Smooth muscle cell (in vitro differentiated cells): ENCODE data around the gene C1orf141. TPM values are rescaled to one million over a fixed set of nuclear protein-coding genes. Genes with fewer than 3 reads are reported as not detected.

Experiments
- DNase-seq: peaks from one replicate; lab custom pipeline; 2025; ENCODE audit not compliant: unreplicated experiment; lab: John Stamatoyannopoulos, UW
- H2AFZ ChIP-seq: fragments of 200-600 bp; sonication (generic); 2 replicates; pipeline ENCODE4 v1.6.0; 2016; ENCODE audit warnings: antibody characterized with exemption, low read depth, mild to moderate bottlenecking
- H3F3A ChIP-seq: fragments of 200-600 bp; sonication (generic); 2 replicates; pipeline ENCODE4 v1.6.0; 2017; ENCODE audit warnings: antibody characterized with exemption, low read depth
- H3K27ac ChIP-seq: fragments of 200-600 bp; sonication (generic); 2 replicates; pipeline ENCODE4 v1.5.1; 2016; ENCODE audit warnings: low read depth, mild to moderate bottlenecking
- H3K27me3 ChIP-seq: fragments of 200-600 bp; sonication (generic); 2 replicates; pipeline ENCODE4 v1.6.1; 2016; ENCODE audit warnings: low read depth, mild to moderate bottlenecking
- H3K36me3 ChIP-seq: fragments of 200-600 bp; sonication (generic); 2 replicates; pipeline ENCODE4 v1.5.1; 2016; ENCODE audit warnings: low read depth
- H3K4me1 ChIP-seq: fragments of 200-600 bp; sonication (generic); 2 replicates; pipeline ENCODE4 v1.5.1; 2016; ENCODE audit warnings: low read depth
- H3K4me2 ChIP-seq: fragments of 200-600 bp; sonication (generic); 2 replicates; pipeline ENCODE4 v1.6.0; 2016; ENCODE audit warnings: mild to moderate bottlenecking
- H3K4me3 ChIP-seq: fragments of 200-600 bp; sonication (generic); 2 replicates; pipeline ENCODE4 v1.5.1; 2016; ENCODE audit warnings: mild to moderate bottlenecking
- H3K79me2 ChIP-seq: fragments of 200-600 bp; sonication (generic); 2 replicates; pipeline ENCODE4 v1.6.0; 2016; ENCODE audit warnings: low read depth, mild to moderate bottlenecking
- H3K9ac ChIP-seq: fragments of 200-600 bp; sonication (generic); 2 replicates; pipeline ENCODE4 v1.6.0; 2016; ENCODE audit warnings: low read depth
- H3K9me3 ChIP-seq: fragments of 200-600 bp; sonication (generic); replicated peaks from 2 replicates; pipeline ENCODE4 v1.5.1; 2016; ENCODE audit warnings: low read depth
- H4K20me1 ChIP-seq: fragments of 200-600 bp; sonication (generic); 2 replicates; pipeline ENCODE4 v1.6.0; 2016; ENCODE audit warnings: low read depth
- WGBS: methylation state at CpG from one replicate; pipeline ENCODE4 v1.1.7; 2016; ENCODE audit warnings: low lambda C conversion rate; 5-methylcytosine and 5-hydroxymethylcytosine counted together
- polyA plus RNA-seq: library from polyadenylated mRNA; unstranded; fragments of >200 nt; fragmentation: Nextera tagmentation; extraction: Ambion mirVana; gene quantifications from 2 replicates; pipeline ENCODE4 v1.2.1, GENCODE V29; 2016
- total RNA-seq: library from RNA; depleted of rRNA; stranded (reverse); fragments of >200 nt; gene quantifications from 2 replicates; pipeline ENCODE4 v1.2.3, GENCODE V29; 2014
- TF ChIP-seq, protein P1 (sequence below): fragments of 200-600 bp; sonication (generic); IDR thresholded peaks from 2 replicates; pipeline ENCODE4 v1.5.1; 2017; ENCODE audit warnings: borderline replicate concordance, mild to moderate bottlenecking, antibody characterized with exemption; ENCODE audit not compliant: insufficient read depth, poor library complexity, severe bottlenecking

Gene C1orf141
- total and polyA plus RNA-seq, 2 experiments from 2014 or later: not detected

DNA sequence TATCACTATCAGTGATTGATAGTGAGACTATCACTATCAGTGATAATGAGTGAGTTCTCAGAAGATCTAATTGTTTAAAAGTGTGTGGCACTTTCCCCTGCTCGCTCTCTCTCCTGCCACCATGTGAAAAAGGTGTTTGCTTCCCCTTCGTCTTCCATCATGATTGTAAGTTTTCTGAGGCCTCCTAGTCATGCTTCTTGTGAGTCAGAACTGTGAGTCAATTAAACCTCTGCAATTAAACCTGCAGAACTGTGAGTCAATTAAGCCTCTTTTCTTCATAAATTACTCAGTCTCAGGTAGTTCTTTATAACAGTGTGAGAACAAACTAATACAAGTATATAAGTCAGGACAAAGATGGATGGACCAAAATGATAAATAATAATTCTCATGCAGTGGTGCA is 24.5 kb upstream of the C1orf141 start:
- no peak overlapping the region for H3K4me2 ChIP-seq
- no peak overlapping the region for H3K9ac ChIP-seq
- H3K27me3 ChIP-seq: no peaks in the 10 kb centered on the region
- H4K20me1 ChIP-seq: no peaks in the 10 kb centered on the region
- no peak overlapping the region for H3K27ac ChIP-seq
- H3K9me3 ChIP-seq: no peaks in the 10 kb centered on the region
- no peaks in the 10 kb centered on the region for H3K79me2 ChIP-seq
- WGBS: 60% methylated on average over 2 of the region's 2 CpGs
- TF ChIP-seq, protein P1, sequence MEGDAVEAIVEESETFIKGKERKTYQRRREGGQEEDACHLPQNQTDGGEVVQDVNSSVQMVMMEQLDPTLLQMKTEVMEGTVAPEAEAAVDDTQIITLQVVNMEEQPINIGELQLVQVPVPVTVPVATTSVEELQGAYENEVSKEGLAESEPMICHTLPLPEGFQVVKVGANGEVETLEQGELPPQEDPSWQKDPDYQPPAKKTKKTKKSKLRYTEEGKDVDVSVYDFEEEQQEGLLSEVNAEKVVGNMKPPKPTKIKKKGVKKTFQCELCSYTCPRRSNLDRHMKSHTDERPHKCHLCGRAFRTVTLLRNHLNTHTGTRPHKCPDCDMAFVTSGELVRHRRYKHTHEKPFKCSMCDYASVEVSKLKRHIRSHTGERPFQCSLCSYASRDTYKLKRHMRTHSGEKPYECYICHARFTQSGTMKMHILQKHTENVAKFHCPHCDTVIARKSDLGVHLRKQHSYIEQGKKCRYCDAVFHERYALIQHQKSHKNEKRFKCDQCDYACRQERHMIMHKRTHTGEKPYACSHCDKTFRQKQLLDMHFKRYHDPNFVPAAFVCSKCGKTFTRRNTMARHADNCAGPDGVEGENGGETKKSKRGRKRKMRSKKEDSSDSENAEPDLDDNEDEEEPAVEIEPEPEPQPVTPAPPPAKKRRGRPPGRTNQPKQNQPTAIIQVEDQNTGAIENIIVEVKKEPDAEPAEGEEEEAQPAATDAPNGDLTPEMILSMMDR: no peak
- no peak for DNase-seq
- no peaks in the 10 kb centered on the region for H3K36me3 ChIP-seq
- no peaks in the 10 kb centered on the region for H3F3A ChIP-seq
- no peak overlapping the region for H3K4me3 ChIP-seq
- H2AFZ ChIP-seq: no peak overlapping the region
- H3K4me1 ChIP-seq: no peaks in the 10 kb centered on the region

DNA sequence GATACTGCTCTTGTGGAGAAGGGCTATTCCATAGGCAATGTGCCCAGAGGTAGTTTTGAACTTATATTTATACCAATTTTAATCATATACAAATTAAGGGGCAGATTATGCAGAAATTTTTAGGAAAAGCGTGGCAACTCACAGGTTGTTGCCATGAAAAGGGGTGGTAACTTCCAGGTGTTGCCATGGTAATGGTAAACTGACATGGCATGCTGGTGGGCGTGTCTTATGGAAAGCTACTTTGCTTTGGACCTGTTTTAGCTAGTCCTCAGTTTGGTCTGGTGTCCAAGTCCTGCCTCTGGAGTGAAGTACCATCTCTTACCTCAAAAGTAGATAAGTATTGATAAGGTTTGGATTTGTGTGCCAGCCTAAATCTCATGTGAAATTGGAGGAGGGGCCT is 23.6 kb upstream of the C1orf141 start:
- no peak for DNase-seq
- WGBS: 94% methylated on average over 2 of the region's 2 CpGs
- no peaks in the 10 kb centered on the region for H3K27me3 ChIP-seq
- no peak overlapping the region for H2AFZ ChIP-seq
- H3K4me3 ChIP-seq: no peak overlapping the region
- no peaks in the 10 kb centered on the region for H3K9me3 ChIP-seq
- H3K79me2 ChIP-seq: no peaks in the 10 kb centered on the region
- no peaks in the 10 kb centered on the region for H3K36me3 ChIP-seq
- H3F3A ChIP-seq: no peaks in the 10 kb centered on the region
- no peaks in the 10 kb centered on the region for H3K4me1 ChIP-seq
- H3K4me2 ChIP-seq: no peak overlapping the region
- H3K27ac ChIP-seq: no peak overlapping the region
- H4K20me1 ChIP-seq: no peaks in the 10 kb centered on the region
- no peak overlapping the region for H3K9ac ChIP-seq
- TF ChIP-seq, protein P1: no peak

DNA sequence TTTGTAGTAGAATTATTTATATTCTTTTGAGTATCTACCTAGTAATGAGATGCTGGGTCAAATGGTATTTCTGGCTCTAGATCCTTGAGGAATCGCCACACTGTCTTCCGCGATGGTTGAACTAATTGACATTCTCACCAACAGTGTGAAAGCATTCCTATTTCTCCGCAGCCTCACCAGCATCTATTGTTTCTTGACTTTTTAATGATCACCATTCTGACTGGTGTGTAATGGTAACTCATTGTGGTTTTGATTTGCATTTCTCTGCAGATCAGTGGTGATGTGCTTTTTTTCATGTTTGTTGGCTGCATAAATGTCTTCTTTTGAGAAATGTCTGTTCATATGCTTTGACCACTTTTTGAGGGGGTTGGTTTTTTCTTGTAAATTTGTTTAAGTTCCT is 16.2 kb upstream of the C1orf141 start:
- Histone ChIP-seq H3K79me2 (no peaks in the 10 kb centered on the region), H3K4me1 (no peaks in the 10 kb centered on the region), H3K27ac (no peak overlapping the region), H2AFZ (no peak overlapping the region), H4K20me1 (no peaks in the 10 kb centered on the region), H3K4me2 (no peak overlapping the region), H3K36me3 (no peaks in the 10 kb centered on the region), H3K9me3 (no peaks in the 10 kb centered on the region), H3F3A (no peaks in the 10 kb centered on the region), H3K27me3 (peaks cover 5% of the 10 kb centered on the region), H3K9ac (no peak overlapping the region), H3K4me3 (no peak overlapping the region)
- TF ChIP-seq, protein P1: no peak
- 85% methylated on average over 4 of the region's 4 CpGs for WGBS
- DNase-seq: no peak

DNA sequence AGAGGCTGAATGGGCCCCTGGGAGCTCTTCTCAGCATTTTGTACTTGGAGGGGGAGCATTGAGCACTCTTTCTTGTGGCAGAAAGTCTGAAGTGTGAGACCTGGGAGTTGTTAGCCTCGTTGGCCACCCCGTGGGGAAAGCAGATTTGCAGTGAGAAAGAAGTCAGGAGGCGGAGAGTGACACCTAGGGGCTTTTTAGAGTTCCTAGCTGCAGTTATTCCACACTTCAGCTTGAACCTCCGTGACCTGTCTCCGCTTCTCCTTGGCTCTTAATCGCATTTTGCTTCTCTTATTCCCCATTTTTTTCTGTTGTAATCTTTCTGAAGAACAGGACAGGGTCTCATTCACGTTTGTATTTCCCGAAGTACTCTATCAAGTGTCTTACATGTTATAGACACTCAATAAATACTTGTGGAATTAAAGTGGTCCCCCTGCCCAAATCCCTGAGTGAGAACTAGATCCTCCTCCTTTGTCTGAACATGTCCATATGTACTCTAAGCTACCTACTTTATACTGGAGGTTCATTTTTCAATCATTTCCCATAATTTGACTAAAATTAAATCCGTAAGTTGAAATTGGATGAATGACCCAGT is 14.5 kb upstream of the C1orf141 start:
- Histone ChIP-seq H4K20me1 (no peaks in the 10 kb centered on the region), H3F3A (no peaks in the 10 kb centered on the region), H3K4me2 (peak overlapping the region; percentile 16), H3K79me2 (no peaks in the 10 kb centered on the region), H3K27ac (no peak overlapping the region), H3K27me3 (peaks cover 5% of the 10 kb centered on the region), H2AFZ (peak overlapping the region; percentile 58), H3K9ac (no peak overlapping the region), H3K4me3 (no peak overlapping the region), H3K9me3 (no peaks in the 10 kb centered on the region), H3K4me1 (no peaks in the 10 kb centered on the region), H3K36me3 (no peaks in the 10 kb centered on the region)
- WGBS: 19% methylated on average over 9 of the region's 9 CpGs
- TF ChIP-seq, protein P1: peak; percentile 73
- DNase-seq: peak; percentile 8
